Sciatic nerve (tissue), 2 donors: ENCODE data around the gene REV3L. TPM values are rescaled to one million over a fixed set of nuclear protein-coding genes. Genes with fewer than 3 reads are reported as not detected.
A peak's percentile ranks its signal among the peaks of the same experiment; 100 is the strongest.
"Not testable (repeated sequence)": the region's sequence is repeated elsewhere in the genome, so short reads cannot be mapped to it uniquely, and the experiment has no call there.

Experiments
- ATAC-seq: fragments of 200-7000 bp; cut with Tn5 transposase; one replicate; pipeline ENCODE4 v1.9.1; 2020; ENCODE audit warnings: mild to moderate bottlenecking, moderate library complexity
- DNase-seq: peaks from one replicate; pipeline ENCODE4 v3.0.0-alpha.2; 2020; ENCODE audit warnings: low spot score
- intact Hi-C: fragments of 100-400 bp; cut with DNase I; formaldehyde crosslinking; loops from one replicate; pipeline ENCODE4 v1.14.2; 2022
- total RNA-seq: library from RNA; stranded (reverse); fragmentation: NEBNext Ultra II Directional; extraction: Animal tissue kit (Norgen Biotek cat#: 25700); gene quantifications from one replicate; pipeline ENCODE4 v1.2.1, GENCODE V29; 2021
- donor health status: DM: no; HTN: no; CAD: no.
- donor health status: DM: no; HTN: no; CAD: no.

The REV3L gene
- total RNA-seq, 1 donor from 2014 or later, result 47.5 TPM

GRCh38 chr6:111499269-111499793 lies 16.3 kb upstream of the REV3L start:
- no peak for DNase-seq
- no peak for ATAC-seq
- intact Hi-C loops, result no loop called here

- no peak for DNase-seq
- intact Hi-C loops, result no loop called here
- ATAC-seq, result no peak
These were observed 12.1 kb upstream of the REV3L start for GRCh38 chr6:111494951-111495635.

GRCh38 chr6:111492499-111492898 lies 9.5 kb upstream of the REV3L start:
- DNase-seq, result no peak
- no peak for ATAC-seq
- intact Hi-C loops, result no loop called here

GRCh38 chr6:111490067-111490466 lies 7.0 kb upstream of the REV3L start:
- ATAC-seq (no peak), DNase-seq (no peak)
- intact Hi-C loops, result no loop called here

- ATAC-seq (no peak), DNase-seq (no peak)
- intact Hi-C loops, result loop anchor here (10.0 kb wide), 1 partner anchor 87 kb away; no protein-coding TSS in a partner anchor
These were observed 4.6 kb upstream of the REV3L start for GRCh38 chr6:111487661-111488060.

GRCh38 chr6:111486921-111487320 lies 3.9 kb upstream of the REV3L start:
- DNase-seq, result no peak
- no peak for ATAC-seq
- intact Hi-C loops, result loop anchor here (10.0 kb wide), 1 partner anchor 88 kb away; no protein-coding TSS in a partner anchor

- ATAC-seq (no peak), DNase-seq (no peak)
- intact Hi-C loops, result loop anchor here (10.0 kb wide), 1 partner anchor 88 kb away; no protein-coding TSS in a partner anchor
These were observed 3.5 kb upstream of the REV3L start for GRCh38 chr6:111486475-111486874.

GRCh38 chr6:111485342-111485741 lies 2.3 kb upstream of the REV3L start:
- no peak for ATAC-seq
- intact Hi-C loops, result loop anchor here (10.0 kb wide), 1 partner anchor 89 kb away; no protein-coding TSS in a partner anchor
- no peak for DNase-seq

GRCh38 chr6:111484633-111484930 lies 1.6 kb upstream of the REV3L start:
- no peak for ATAC-seq
- intact Hi-C loops, result loop anchor here (10.0 kb wide), 1 partner anchor 90 kb away; no protein-coding TSS in a partner anchor
- no peak for DNase-seq

GRCh38 chr6:111483736-111484632 lies 966 bp upstream of the REV3L start:
- ATAC-seq (peak; percentile 94), DNase-seq (peak; percentile 95)
- intact Hi-C loops, result loop anchor here (10.0 kb wide), 1 partner anchor 91 kb away; no protein-coding TSS in a partner anchor

GRCh38 chr6:111482188-111482958 lies 645 bp downstream of the REV3L start:
- DNase-seq, result peak; percentile 79
- peak; percentile 12 for ATAC-seq
- intact Hi-C loops, result loop anchor here (10.0 kb wide), 1 partner anchor 92 kb away; no protein-coding TSS in a partner anchor

- no peak for ATAC-seq
- intact Hi-C loops, result loop anchor here (10.0 kb wide), 1 partner anchor 93 kb away; no protein-coding TSS in a partner anchor
These were observed 1.2 kb downstream of the REV3L start for GRCh38 chr6:111481836-111482187.

GRCh38 chr6:111480988-111481822 lies 1.8 kb downstream of the REV3L start:
- no peak for ATAC-seq
- intact Hi-C loops, result loop anchor here (10.0 kb wide), 1 partner anchor 94 kb away; no protein-coding TSS in a partner anchor
- no peak for DNase-seq

More at GRCh38 chr6:111481836-111482187, 1.2 kb downstream of the REV3L start:
- no peak for DNase-seq

- DNase-seq (no peak), ATAC-seq (peak; percentile 39)
- intact Hi-C loops, result no loop called here
These were observed 4.3 kb downstream of the REV3L start for GRCh38 chr6:111478749-111479148.

GRCh38 chr6:111478064-111478476 lies 4.9 kb downstream of the REV3L start:
- no peak for ATAC-seq
- no peak for DNase-seq
- intact Hi-C loops, result no loop called here

GRCh38 chr6:111477481-111477938 lies 5.5 kb downstream of the REV3L start:
- no peak for ATAC-seq
- intact Hi-C loops, result no loop called here
- no peak for DNase-seq

- ATAC-seq, DNase-seq, intact Hi-C loops: not testable (repeated sequence)
These were observed 7.0 kb downstream of the REV3L start for GRCh38 chr6:111476061-111476460.

- ATAC-seq, result no peak
- intact Hi-C loops, result no loop called here
These were observed 8.2 kb downstream of the REV3L start for GRCh38 chr6:111474771-111475170.

More at GRCh38 chr6:111474771-111475170, 8.2 kb downstream of the REV3L start:
- DNase-seq, result no peak
